ENCODE results near the gene DAP3.
"Not testable (repeated sequence)": the region's sequence is repeated elsewhere in the genome, so short reads cannot be mapped to it uniquely, and the experiment has no call there.

DAP3 gene

DNA sequence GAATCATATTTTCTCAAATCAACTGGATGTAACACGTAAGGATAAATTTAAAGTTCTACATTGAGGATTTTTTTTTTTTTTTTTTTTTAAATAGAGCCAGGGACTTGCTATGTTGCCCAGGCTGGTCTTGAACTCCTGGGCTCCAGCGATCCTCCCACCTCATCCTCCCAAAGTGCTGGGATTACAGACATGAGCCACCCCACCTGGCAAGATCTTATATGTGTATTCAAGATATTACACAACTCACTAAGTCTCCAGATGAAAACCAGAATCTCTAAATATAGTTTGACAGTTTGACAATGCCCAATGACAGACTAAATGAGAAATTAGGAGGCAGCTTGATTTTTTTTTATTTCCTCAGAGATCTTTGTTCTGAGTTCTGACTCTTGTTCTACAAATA is 7.1 kb upstream of the DAP3 start:
- no peak for DNase-seq (ENCODE audit: low read depth)

DNA sequence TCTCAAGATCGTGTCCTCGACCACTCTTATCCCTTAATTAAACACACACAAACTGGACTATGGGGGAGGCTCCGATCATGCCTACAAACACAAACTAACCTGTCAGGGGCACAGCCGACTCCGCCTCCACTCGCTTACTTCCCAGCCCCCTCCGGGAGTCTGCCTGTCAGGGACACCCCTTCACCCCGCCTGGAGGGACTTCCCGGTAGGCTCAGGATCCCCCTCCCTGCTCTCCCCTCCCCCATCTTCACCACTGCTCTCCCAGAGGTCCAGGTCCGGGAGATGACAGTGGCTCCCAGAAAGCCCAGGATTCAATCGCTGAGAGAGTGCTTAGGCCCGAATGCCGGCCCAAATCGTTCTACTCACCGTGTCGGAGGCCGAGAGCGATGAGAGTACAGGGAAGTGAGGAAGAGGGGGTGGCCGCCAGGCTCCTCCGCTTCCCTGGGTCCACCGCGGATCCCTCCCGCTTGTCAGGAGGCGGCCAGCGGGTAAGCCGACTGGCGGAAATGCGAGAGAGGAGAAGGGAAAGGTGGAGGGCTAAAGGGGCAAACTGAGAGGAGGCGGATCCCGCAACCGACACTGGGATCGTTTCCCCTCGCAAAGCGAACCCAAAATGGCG is 1.1 kb upstream of the DAP3 start:
- not testable (repeated sequence) for DNase-seq (ENCODE audit: low read depth)

DNA sequence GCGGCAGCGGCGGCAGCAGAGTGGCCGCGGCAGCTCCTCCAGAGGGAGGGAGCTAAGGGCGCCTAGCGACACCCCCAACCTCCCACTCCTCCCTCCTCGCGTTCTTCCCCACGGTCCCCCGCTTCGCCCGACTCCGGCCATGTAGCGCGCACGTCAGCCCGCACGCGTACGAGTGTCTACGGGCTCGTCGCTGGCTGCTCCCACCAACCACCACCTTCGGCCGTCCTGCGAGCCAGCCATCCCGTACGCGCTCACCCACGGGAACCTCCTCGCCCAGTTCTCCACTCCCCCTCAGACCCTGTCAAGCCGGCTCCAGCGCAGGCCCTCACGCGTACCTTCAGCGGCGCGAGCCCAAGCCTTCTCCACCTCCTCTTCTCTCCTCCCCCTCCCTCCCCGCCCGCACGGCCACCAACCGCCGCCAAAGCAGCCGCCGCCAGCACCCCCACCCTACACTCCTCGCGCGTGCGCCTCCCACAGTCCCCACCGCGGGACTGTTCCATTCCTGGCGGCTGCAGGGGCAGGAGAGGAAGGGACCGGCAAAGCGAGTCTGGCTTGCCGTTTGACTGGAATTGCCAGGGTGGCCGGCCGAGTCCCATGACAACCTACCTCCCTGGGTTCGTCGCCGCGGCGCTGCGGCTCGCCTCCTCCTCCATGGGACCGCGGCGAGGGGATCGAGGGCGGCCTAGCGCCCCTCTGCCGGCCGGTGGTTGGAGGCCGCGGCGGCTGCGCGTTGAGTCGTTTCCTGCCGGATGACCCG is 389 bp upstream of the DAP3 start, which contains the start of gene YY1AP1:
Gene YY1AP1 (minus strand): TSS at position 451 of the 757 bp plus-strand sequence. CDS start 8,338 bp downstream, outside the sequence.
- DNase-seq (ENCODE audit: low read depth), result peak; percentile 85

DNA sequence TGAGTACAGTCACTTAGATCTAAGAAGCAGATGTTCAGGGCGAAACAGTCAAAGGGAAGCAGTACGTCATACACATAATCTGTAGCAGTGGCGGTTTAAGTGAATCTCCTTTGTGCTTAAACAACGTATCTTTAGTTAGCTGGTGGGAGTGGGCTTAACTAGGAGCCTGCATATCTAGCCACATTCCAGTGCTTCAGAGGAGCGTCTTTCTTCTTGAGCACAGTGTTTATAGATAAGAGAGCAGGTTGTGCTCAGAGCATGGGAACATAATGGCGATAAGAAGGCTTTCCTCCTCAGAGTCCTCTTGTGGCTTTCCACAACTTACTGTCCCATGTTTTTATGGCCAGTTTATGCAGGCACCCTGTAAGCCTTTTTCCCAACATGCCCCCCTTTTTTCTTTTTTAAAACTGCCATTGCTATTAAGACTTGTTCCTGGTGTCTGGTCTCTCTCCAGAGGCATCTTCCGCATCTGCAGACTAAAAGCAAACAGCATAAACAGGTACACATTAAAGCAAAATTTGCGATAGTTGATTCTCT is 3.2 kb downstream of the DAP3 start:
- DNase-seq (ENCODE audit: low read depth), result no peak

DNA sequence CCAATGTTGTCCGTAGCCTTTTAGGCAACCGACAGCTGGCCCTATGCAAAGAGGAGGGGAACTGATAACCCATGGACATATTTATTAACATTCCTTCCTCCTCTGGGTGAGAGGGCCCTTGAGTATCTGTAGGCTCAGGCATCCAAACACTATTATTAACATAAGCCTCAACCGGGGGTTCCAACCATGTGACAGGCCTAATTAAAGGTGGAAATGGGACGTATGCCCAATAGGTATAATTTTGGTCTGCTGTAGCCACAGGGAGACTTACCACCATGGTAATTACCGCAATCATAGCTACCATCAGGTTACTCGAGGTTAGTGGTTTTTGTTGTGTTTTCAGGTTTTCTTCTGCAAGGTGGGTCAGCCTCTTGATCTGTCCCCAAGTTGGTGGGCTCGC is 5.3 kb downstream of the DAP3 start:
- no peak for DNase-seq (ENCODE audit: low read depth)

DNA sequence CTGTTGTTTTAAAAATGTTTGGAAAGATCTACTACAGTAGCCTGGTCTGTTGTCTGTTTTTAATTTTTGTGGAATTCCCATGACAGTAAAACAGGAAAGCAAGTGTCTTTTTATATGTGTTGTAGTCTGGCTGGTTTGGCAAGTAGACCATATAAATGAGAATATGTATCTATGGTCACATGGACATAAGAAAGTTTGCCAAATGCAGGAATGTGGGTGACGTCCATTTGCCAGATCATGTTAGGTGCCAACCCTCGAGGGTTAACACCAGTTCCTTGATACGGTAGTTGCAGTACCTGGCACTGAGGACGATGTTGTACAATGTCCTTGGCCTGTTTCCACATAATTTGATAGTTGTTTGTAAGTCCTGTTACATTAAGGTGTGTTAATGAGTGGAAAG is 6.2 kb downstream of the DAP3 start:
- DNase-seq (ENCODE audit: low read depth), result no peak

DNA sequence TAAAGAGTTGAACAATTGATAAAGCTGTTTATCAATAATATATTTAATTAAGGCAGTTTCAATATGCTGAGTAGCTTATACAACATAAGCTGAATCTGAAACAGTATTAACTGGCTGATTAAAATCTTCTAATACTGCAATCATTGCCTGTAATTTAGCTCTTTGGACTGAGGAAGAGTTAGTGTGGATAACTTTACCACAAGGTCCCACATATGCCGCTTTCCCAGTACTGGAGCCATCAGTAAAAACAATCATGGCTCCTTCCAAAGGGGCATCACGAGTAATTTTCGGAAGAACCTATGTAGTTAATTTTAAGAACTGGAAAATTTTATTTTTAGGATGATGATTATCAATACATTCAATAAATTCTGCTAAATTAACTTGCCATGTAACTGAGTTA is 6.7 kb downstream of the DAP3 start:
- DNase-seq (ENCODE audit: low read depth), result no peak

DNA sequence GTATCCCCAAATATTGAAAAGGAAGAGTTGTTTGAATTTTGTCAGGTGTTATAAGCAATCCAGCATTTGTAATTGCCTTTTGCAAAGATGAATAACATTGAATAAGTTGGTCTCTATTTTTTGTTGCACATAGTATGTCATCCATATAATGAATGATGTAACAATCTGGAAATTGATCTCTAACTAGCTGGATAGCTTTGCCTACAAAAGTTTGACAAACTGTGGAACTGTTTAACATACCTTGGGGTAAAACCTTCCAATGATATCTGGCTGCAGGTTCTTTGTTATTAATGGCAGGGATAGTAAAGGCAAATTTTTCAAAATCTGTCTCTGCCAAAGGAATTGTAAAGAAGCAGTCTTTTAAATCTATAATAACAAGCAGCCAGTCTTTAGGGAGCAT is 7.6 kb downstream of the DAP3 start:
- DNase-seq (ENCODE audit: low read depth), result no peak

DNA sequence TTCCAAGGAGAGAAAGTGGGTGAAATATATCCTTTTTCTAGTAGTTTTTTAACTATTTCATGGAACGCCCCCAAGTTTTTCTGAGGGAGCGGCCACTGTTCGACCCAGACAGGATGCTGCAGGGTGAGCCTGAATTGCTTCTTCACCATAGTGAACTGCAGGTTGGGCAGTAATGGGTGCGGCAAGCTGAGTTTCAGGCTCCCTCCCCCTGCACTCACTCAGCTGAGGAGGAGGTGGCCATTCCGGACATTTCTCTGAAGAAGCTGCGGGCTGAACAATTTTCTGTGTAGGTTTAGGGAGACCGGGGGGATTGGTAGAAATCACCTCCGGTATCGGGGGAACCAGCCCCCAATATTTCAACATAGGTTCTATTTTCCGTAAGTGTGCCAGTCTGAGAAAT is 8.2 kb downstream of the DAP3 start:
- no peak for DNase-seq (ENCODE audit: low read depth)

DNA sequence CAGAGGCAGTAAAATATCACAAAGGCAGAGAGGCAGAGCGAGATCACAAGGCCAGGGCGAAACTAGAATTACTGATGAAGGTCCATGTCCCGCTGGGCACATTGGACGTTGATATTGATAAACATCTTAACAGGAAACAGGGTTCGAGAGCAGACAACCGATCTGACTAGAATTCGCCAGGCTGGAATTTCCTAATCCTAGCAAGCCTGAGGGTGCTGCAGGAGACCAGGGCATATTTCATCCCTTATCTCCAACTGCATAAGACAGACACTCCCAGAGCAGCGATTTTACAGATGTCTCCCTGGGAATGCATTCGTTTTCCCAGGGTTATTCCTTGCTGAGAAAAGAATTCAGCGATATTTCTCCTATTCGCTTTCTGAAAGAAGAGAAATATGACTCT is 8.7 kb downstream of the DAP3 start:
- DNase-seq (ENCODE audit: low read depth), result not testable (repeated sequence)

DNA sequence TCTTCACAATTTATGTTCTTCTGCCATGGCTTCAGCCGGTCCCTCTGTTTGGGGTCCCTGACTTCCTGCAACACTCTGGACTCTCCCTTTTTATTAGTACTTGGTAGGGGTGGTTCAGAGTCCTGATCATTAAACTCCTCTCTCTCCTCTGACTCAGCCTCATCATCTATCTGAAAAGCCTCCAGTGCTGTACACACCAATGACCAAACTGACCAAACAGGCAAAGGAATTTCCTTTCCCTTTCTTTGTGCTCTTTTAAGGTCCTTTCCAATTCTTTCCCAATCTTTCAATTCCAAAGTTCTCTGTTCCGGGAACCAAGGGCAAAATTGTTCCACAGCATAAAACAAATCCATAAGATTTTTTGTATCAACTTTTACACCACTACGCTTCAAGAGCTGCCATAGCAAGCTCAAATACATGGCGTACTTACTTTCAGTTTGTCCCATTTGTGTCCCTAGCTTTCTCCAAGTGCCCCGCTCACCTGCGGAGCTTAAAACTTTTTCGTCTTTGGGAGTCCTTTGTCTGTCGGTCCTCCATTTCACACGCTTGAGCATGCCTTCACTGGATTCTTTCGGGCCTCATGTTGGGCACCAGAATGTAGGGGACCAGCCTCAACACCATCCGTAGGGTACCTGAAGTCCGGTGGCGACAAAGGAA is 9.6 kb downstream of the DAP3 start:
- peak; percentile 48 for DNase-seq (ENCODE audit: low read depth)

DNA sequence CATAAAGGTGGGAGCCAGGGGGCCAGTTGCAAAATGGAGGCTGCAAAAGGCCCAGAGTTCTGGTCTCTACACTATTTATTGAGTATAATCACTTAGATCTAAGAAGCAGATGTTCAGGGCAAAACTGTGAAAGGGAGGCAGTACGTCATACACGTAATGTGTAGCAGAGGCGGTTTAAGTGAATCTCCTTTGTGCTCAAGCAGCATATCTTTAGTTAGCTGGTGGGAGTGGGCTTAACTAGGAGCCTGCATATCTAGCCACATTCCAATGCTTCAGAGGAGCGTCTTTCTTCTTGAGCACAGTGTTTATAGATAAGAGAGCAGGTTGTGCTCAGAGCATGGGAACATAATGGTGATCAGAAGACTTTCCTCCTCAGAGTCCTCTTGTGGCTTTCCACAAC is 10.2 kb downstream of the DAP3 start:
- DNase-seq (ENCODE audit: low read depth), result not testable (repeated sequence)

DNA sequence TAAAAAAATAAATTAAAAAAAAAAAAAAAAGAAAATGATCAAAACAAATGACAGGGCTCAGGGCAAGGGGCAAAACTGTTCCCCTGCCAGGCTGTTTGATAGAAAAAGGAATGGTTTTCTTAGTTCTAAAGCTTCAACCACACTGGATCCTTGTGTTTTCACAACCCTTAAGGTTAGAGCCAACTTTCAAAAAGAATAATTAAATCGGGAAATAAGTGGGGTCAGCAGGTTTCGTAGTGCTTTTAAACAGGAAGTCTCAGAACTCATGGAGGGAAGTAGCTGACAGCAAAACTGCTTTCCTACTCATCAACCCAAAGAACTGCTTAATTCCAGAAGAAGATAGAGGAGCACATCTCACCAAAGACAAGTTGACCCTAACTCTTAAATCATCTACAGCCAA is 12.8 kb downstream of the DAP3 start:
- not testable (repeated sequence) for DNase-seq (ENCODE audit: low read depth)

DNA sequence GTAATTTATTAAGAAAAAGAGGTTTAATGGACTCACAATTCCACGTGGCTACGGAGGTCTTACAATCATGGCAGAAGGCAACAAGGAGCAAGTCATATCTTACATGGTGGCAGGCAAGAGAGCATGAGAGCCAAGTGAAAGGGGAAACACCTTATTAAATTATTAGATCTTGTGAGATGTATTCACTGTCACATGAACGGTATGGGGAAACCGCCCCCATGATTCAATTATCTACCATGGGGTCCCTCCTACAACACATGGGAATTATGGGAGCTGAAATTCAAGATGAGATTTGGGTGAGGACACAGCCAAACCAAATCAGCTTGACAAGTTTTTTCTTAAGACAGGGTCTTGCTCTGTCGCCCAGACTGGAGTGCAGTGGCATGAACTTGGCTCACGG is 14.3 kb downstream of the DAP3 start:
- no peak for DNase-seq (ENCODE audit: low read depth)

DNA sequence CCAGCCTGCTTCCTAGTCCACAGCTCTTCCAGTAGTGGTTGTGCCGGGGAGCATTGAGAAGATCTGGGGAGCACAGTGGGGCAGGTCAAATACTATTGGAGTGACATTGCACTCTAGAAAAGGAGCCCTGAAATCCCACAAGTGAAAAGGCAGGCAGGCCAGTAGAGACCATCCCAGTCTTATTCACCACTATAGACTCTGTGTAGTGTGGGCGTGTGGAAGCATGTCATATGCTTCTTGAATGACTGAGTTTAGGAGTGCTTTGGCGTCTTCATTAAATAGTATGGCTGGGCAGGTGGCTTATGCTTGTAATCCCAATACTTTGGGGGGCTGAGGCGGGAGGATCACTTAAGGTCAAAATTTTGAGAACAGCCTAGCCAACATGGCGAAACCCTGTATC is 15.5 kb downstream of the DAP3 start:
- not testable (repeated sequence) for DNase-seq (ENCODE audit: low read depth)

DNA sequence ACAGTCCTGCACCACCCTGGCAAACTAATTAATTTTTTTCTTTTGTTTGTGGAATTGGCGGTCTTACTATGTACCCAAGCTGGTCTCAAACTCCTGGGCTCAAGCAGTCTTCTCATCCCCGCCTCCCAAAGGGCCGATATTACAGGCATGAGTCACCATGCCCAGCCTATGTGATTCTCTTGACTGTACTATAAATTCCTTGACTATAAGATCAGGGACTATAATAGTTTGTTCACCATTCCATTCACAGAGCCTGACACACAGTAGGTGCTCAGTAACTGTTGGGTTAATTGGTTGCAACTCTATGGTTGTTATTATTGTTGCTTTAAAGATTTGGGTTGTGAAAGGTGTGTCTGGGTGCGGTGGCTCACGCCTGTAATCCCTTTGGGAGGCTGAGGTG is 17.2 kb downstream of the DAP3 start:
- peak; percentile 21 for DNase-seq (ENCODE audit: low read depth)

DNA sequence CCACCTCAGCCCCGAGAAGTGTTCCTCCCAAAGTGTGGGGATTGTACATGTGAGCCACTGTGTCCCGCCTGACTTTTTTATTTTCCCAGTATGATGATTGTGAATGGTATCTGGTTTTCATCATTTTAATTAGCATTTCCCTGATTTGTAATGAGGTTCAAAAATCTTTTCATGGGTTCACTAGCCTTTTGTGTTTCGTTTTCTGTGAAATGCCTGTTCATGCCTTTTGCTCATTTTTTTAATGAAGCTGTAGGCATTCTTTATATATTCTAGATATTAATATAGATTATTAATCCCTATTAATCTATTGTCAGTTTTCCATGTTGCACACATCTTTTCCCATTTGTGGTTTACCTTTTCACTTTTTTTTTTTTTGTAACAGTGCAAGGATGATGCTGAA is 20.5 kb downstream of the DAP3 start:
- DNase-seq (ENCODE audit: low read depth), result no peak

DNA sequence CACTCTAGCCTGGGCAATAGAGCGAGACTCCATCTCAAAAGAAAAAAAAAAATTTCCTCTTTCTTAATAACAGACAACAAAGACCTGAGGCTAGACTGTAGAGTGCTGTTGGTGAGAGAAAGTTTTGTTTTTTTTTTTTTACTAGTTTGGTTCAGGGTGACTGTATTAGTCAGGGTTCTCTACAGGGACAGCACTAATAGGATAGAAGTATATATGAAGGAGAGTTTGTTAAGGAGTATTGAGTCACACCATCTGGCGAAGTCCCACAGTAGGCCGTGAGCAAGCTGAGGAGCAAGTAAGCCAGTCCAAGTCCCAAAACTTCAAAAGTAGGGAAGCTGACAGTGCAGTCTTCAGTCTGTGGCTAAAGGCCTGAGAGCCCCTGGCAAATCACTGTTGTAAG is 22.6 kb downstream of the DAP3 start:
- peak; percentile 14 for DNase-seq (ENCODE audit: low read depth)

DNA sequence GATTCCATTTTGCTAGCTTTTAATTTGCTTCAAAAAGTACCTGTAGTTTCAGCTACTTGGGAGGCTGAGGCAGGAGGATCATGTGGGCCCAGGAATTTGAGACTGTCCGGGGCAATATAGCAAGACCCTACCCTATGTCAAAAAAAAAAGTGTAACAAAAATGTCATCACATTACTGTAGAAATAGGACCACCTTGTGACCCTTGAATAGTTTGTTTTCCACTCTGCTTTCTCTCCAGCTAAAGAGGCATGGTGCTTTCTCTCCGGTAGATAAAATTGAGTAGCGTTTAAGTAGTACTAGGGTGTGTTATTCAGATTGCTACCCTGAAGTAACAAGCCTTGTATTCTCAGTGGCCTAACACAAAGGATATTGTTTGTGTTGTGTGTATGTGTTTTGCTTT is 23.7 kb downstream of the DAP3 start:
- DNase-seq (ENCODE audit: low read depth), result not testable (repeated sequence)

DNA sequence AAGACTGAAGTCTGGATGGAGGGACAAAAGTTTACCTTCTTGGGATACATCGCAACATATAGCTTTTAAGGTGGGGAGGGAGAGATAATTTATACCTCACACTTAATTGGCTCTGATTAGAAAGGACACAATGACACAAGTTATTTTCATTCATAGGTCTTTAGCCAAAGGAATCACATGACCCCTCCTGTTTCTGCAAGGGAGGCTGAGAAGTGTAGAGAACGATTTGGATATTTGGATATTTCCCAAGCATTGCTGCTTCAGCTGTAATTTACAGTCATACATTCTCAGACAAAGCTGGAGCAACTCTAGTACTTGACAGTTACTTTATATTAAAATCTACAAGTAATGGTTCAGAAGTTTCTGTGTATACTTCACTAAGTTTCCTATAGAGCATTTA is 24.2 kb downstream of the DAP3 start:
- no peak for DNase-seq (ENCODE audit: low read depth)

DNA sequence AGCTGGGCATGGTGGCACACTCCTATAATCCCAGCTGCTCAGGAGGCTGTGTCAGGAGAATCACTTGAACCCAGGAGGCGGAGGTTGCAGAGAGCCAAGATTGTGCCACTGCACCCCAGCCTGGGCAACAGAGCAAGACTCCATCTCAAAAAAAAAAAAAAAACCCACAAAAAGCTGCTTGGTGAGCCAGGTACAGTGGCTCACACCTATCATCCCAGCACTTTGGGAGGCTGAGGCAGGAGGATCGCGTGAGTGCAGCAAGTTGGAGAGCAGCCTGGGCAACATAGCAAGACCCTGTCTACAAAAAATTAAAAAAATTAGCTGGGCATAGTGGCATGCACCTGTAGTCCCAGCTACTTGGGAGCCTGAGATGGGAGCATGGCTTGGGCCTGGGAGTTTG is 26.2 kb downstream of the DAP3 start:
- DNase-seq (ENCODE audit: low read depth), result not testable (repeated sequence)

DNA sequence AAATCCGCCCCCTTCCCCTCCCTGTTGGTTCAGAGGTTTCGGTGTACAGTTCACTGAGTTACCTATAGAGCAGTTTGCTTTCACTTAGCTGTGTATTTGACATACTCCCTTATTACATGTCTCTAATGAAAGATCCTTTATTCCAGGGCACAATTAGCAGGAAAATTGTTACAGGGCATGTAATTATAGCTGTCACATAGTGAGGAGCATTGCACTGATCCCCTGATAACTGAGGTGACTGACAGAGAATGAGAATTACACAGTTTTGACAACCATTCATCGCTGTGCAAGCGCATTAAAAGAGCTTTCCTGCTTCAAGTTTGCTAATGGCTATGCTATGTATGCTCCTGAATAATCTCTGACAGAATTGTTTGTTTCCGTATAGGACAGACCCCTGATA is 26.9 kb downstream of the DAP3 start:
- no peak for DNase-seq (ENCODE audit: low read depth)

DNA sequence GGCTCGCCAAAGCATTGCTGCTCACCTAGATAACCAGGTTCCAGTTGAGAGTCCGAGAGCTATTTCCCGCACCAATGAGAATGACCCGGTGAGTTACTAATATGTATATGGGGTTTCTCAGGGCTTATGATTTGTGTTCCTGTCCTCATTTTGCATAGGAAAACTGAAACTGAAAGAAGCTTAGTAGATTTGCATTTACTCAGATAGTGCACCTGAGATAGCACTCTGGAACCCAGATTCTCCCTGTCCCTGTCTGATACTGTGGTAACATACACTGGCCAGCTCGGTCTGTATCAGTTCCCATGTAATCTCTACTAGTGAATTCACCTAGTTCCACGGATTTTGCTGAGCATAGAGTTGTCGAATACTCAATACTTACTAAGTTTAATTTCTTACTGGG is 28.1 kb downstream of the DAP3 start:
- DNase-seq (ENCODE audit: low read depth), result no peak

All from stromal cell of bone marrow (primary cell).